Measurements from ENCODE around the gene POC5.
A peak's percentile ranks its signal among the peaks of the same experiment; 100 is the strongest.

The POC5 gene

DNA sequence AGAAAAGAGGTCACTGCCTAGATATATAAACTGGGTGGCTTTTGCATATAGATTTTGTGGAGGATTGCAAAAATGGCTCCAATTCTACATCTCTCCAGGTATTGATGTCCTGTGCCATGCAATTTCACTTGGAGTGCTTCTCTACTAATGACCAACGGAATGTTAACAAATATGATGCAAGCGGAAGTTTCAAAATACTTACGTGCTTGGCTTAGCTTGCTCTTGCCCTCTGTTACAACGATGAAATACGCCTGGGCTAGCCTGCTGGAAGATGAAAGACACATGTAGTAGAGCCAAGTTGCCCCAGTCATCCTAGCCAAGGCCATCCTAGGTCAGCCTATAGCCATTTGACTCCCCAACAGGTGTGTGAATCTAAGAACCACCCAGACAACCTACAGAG is 3.6 kb upstream of the POC5 start:
- Histone ChIP-seq H3K36me3 (ENCODE audit: insufficient read depth, low read length) (peaks cover 4% of the 10 kb centered on the region; the same call in 1 of the 2 replicates), H3K9me3 (ENCODE audit: insufficient read depth, low read length, severe bottlenecking) (no peaks in the 10 kb centered on the region), H3K9ac (ENCODE audit: low read depth, low read length) (no peak overlapping the region), H3K79me2 (ENCODE audit: insufficient read depth, low read length) (peaks cover 14% of the 10 kb centered on the region), H3K27me3 (ENCODE audit: insufficient read depth, low read length, poor library complexity) (no peaks in the 10 kb centered on the region), H3K4me1 (ENCODE audit: insufficient read depth, low read length) (peaks cover 16% of the 10 kb centered on the region), H3K27ac (ENCODE audit: low read length) (no peak overlapping the region), H3K4me3 (ENCODE audit: low read depth in 1 of 2, low read length in 2 of 2) (no peak overlapping the region), H3K4me2 (ENCODE audit: insufficient read depth, low read length) (no peak overlapping the region), H4K20me1 (ENCODE audit: insufficient read depth, low read length) (no peaks in the 10 kb centered on the region), H2AFZ (ENCODE audit: low read depth, low read length) (no peak overlapping the region)
- DNase-seq (no peak), ATAC-seq (ENCODE audit: insufficient read depth, low read depth) (no peak)
- TF ChIP-seq, protein P1, sequence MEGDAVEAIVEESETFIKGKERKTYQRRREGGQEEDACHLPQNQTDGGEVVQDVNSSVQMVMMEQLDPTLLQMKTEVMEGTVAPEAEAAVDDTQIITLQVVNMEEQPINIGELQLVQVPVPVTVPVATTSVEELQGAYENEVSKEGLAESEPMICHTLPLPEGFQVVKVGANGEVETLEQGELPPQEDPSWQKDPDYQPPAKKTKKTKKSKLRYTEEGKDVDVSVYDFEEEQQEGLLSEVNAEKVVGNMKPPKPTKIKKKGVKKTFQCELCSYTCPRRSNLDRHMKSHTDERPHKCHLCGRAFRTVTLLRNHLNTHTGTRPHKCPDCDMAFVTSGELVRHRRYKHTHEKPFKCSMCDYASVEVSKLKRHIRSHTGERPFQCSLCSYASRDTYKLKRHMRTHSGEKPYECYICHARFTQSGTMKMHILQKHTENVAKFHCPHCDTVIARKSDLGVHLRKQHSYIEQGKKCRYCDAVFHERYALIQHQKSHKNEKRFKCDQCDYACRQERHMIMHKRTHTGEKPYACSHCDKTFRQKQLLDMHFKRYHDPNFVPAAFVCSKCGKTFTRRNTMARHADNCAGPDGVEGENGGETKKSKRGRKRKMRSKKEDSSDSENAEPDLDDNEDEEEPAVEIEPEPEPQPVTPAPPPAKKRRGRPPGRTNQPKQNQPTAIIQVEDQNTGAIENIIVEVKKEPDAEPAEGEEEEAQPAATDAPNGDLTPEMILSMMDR (IDR thresholded peaks at IDR 0.05; ENCODE audit: borderline replicate concordance, extremely low read depth, low read length, poor library complexity, severe bottlenecking) = no peak
- no peak for TF ChIP-seq EZH2 (IDR thresholded peaks at IDR 0.05; ENCODE audit: borderline replicate concordance, low read depth, low read length, severe bottlenecking)

DNA sequence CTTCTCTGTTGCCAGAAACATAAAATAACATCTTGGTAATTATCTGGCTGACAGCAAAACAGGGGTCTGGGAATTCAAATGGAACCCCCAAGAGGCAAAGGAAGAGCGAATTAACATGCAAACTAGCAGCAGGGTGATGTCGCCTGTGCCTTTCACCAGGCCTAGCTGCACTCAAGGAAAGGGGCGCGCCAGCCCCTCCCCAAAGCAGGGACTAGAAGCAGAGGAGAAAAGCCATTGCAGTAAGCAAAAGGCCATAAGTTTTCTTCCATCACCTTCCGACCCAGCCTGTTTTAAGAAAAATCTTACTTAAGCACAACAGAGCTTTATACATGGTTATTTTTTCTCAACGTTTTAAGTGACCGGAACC is 539 bp downstream of the POC5 start:
- ATAC-seq (ENCODE audit: insufficient read depth, low read depth) (peak; percentile 25), DNase-seq (no peak)
- peak overlapping the region; percentile 83 to 98 for H3K4me3 ChIP-seq (ENCODE audit: low read depth in 1 of 2, low read length in 2 of 2)
- TF ChIP-seq, protein P1 (IDR thresholded peaks at IDR 0.05; ENCODE audit: borderline replicate concordance, extremely low read depth, low read length, poor library complexity, severe bottlenecking) = no peak
- TF ChIP-seq EZH2 (IDR thresholded peaks at IDR 0.05; ENCODE audit: borderline replicate concordance, low read depth, low read length, severe bottlenecking) = no peak
- peaks cover 2% of the 10 kb centered on the region; the same call in 1 of the 2 replicates for H4K20me1 ChIP-seq (ENCODE audit: insufficient read depth, low read length)
- H3K36me3 ChIP-seq (ENCODE audit: insufficient read depth, low read length) = peaks cover 25% of the 10 kb centered on the region
- no peaks in the 10 kb centered on the region for H3K27me3 ChIP-seq (ENCODE audit: insufficient read depth, low read length, poor library complexity)
- H3K9ac ChIP-seq (ENCODE audit: low read depth, low read length) = peak overlapping the region; percentile 91
- H3K27ac ChIP-seq (ENCODE audit: low read length) = peak overlapping the region; percentile 98
- H3K4me1 ChIP-seq (ENCODE audit: insufficient read depth, low read length) = peaks cover 36% of the 10 kb centered on the region
- peaks cover 54% of the 10 kb centered on the region for H3K79me2 ChIP-seq (ENCODE audit: insufficient read depth, low read length)
- H2AFZ ChIP-seq (ENCODE audit: low read depth, low read length) = peak overlapping the region; percentile 99
- peak overlapping the region; percentile 75 for H3K4me2 ChIP-seq (ENCODE audit: insufficient read depth, low read length)
- H3K9me3 ChIP-seq (ENCODE audit: insufficient read depth, low read length, severe bottlenecking) = no peaks in the 10 kb centered on the region

DNA sequence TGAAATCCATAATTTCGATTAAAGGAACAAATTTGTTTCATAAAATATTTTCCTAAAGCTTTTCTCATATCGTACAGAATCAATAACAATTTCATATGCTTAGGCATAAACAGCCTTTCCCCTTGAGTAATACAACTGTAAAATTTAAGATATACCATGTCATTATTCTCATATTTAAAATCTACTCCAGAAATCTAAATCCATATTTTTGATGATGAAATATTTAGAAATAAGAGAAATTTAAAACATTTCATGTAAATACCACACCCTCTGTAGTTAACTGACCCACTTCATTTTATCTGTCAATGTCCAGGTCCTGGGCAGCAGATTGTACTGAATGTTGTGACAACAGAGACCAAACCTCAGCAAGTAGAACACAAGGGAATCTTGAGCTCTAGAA is 5.1 kb downstream of the POC5 start:
- peaks cover 68% of the 10 kb centered on the region for H3K79me2 ChIP-seq (ENCODE audit: insufficient read depth, low read length)
- no peak overlapping the region for H2AFZ ChIP-seq (ENCODE audit: low read depth, low read length)
- no peak overlapping the region for H3K9ac ChIP-seq (ENCODE audit: low read depth, low read length)
- peaks cover 6% of the 10 kb centered on the region; the same call in 1 of the 2 replicates for H4K20me1 ChIP-seq (ENCODE audit: insufficient read depth, low read length)
- H3K36me3 ChIP-seq (ENCODE audit: insufficient read depth, low read length) = peaks cover 54% of the 10 kb centered on the region
- no peaks in the 10 kb centered on the region for H3K27me3 ChIP-seq (ENCODE audit: insufficient read depth, low read length, poor library complexity)
- TF ChIP-seq, protein P1 (IDR thresholded peaks at IDR 0.05; ENCODE audit: borderline replicate concordance, extremely low read depth, low read length, poor library complexity, severe bottlenecking) = no peak
- TF ChIP-seq EZH2 (IDR thresholded peaks at IDR 0.05; ENCODE audit: borderline replicate concordance, low read depth, low read length, severe bottlenecking) = no peak
- ATAC-seq (ENCODE audit: insufficient read depth, low read depth) (no peak), DNase-seq (no peak)
- H3K9me3 ChIP-seq (ENCODE audit: insufficient read depth, low read length, severe bottlenecking) = no peaks in the 10 kb centered on the region
- no peak overlapping the region for H3K27ac ChIP-seq (ENCODE audit: low read length)
- H3K4me1 ChIP-seq (ENCODE audit: insufficient read depth, low read length) = peaks cover 27% of the 10 kb centered on the region
- H3K4me2 ChIP-seq (ENCODE audit: insufficient read depth, low read length) = no peak overlapping the region
- no peak overlapping the region for H3K4me3 ChIP-seq (ENCODE audit: low read depth in 1 of 2, low read length in 2 of 2)

DNA sequence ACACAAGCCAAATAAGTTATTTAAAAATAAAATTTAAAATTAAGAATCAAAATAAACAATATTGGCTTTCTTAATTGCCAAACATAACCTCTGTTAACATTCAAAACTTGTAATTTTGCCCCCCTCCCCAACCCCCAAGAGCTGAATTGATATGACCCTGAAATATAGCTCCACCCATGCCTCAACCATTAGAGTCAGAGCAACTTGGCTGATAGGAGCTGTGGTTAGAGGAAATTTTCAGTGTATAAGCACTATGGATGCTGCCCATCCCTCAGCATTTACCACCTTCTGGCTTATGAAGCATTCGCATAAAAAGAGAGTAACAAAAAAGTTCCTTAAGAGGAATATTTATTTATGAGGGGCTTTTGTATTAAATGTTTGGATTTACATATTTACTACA is 6.1 kb downstream of the POC5 start:
- H3K9me3 ChIP-seq (ENCODE audit: insufficient read depth, low read length, severe bottlenecking) = no peaks in the 10 kb centered on the region
- H3K27ac ChIP-seq (ENCODE audit: low read length) = no peak overlapping the region
- ATAC-seq (ENCODE audit: insufficient read depth, low read depth) (no peak), DNase-seq (no peak)
- no peak overlapping the region for H3K4me3 ChIP-seq (ENCODE audit: low read depth in 1 of 2, low read length in 2 of 2)
- peaks cover 60% of the 10 kb centered on the region for H3K36me3 ChIP-seq (ENCODE audit: insufficient read depth, low read length)
- H3K9ac ChIP-seq (ENCODE audit: low read depth, low read length) = no peak overlapping the region
- H3K4me1 ChIP-seq (ENCODE audit: insufficient read depth, low read length) = peaks cover 23% of the 10 kb centered on the region
- no peaks in the 10 kb centered on the region for H3K27me3 ChIP-seq (ENCODE audit: insufficient read depth, low read length, poor library complexity)
- no peak for TF ChIP-seq EZH2 (IDR thresholded peaks at IDR 0.05; ENCODE audit: borderline replicate concordance, low read depth, low read length, severe bottlenecking)
- TF ChIP-seq, protein P1 (IDR thresholded peaks at IDR 0.05; ENCODE audit: borderline replicate concordance, extremely low read depth, low read length, poor library complexity, severe bottlenecking) = no peak
- peaks cover 59% of the 10 kb centered on the region for H3K79me2 ChIP-seq (ENCODE audit: insufficient read depth, low read length)
- H4K20me1 ChIP-seq (ENCODE audit: insufficient read depth, low read length) = peaks cover 6% of the 10 kb centered on the region; the same call in 1 of the 2 replicates
- no peak overlapping the region for H3K4me2 ChIP-seq (ENCODE audit: insufficient read depth, low read length)
- no peak overlapping the region for H2AFZ ChIP-seq (ENCODE audit: low read depth, low read length)

Data from DND-41 (cell line).